Measurements from ENCODE around the gene CCDC170. TPM values are rescaled to one million over a fixed set of nuclear protein-coding genes. Genes with fewer than 3 reads are reported as not detected.

CCDC170 gene
- polyA plus RNA-seq, 1 donor from 2014 or later: 0.15 TPM

DNA sequence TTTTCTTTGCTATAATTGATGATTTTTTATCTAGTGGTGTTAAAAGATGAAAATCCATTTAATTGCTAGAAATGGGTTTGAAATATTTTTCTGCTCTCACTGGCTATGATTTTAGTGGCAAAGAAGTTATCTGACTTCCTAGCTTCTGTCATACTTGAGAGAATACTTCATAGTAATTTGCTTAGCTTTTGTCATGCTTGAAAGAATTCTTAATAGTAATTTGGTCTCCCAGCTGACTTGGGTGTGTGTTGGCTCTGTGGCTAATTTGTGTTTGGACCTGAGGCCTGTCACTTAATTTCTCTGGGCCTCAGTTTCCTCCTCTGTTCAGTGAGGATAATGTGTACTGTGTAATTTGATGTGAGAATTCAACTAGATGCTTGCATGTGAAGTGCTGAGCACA, 29.1 kb upstream of the CCDC170 start:
- Histone ChIP-seq H3K27ac (ENCODE audit: low read length) (no peak overlapping the region), H3K79me2 (replicated peaks; ENCODE audit: insufficient read depth, low read length) (no peaks in the 10 kb centered on the region), H3K36me3 (ENCODE audit: insufficient read depth, low read length) (no peaks in the 10 kb centered on the region), H3K4me3 (ENCODE audit: low read length) (no peak overlapping the region), H3K9ac (ENCODE audit: low read length) (no peak overlapping the region), H3K4me2 (ENCODE audit: low read length) (no peak overlapping the region), H3K27me3 (ENCODE audit: insufficient read depth, low read depth, low read length) (no peaks in the 10 kb centered on the region), H4K20me1 (ENCODE audit: insufficient read depth) (no peaks in the 10 kb centered on the region), H3F3A (ENCODE audit: insufficient read depth, low read length, poor library complexity, severe bottlenecking) (peaks cover 4% of the 10 kb centered on the region), H3K9me3 (ENCODE audit: low read length) (no peaks in the 10 kb centered on the region), H2AFZ (ENCODE audit: low read depth, low read length) (no peak overlapping the region), H3K9me2 (ENCODE audit: insufficient read depth, low read length) (no peaks in the 10 kb centered on the region)
- TF ChIP-seq EP300 (conservative IDR thresholded peaks at IDR 0.05; ENCODE audit: poor library complexity, severe bottlenecking) (no peak), POLR2AphosphoS5 (IDR thresholded peaks at IDR 0.05) (no peak)
- TF ChIP-seq, protein P1, sequence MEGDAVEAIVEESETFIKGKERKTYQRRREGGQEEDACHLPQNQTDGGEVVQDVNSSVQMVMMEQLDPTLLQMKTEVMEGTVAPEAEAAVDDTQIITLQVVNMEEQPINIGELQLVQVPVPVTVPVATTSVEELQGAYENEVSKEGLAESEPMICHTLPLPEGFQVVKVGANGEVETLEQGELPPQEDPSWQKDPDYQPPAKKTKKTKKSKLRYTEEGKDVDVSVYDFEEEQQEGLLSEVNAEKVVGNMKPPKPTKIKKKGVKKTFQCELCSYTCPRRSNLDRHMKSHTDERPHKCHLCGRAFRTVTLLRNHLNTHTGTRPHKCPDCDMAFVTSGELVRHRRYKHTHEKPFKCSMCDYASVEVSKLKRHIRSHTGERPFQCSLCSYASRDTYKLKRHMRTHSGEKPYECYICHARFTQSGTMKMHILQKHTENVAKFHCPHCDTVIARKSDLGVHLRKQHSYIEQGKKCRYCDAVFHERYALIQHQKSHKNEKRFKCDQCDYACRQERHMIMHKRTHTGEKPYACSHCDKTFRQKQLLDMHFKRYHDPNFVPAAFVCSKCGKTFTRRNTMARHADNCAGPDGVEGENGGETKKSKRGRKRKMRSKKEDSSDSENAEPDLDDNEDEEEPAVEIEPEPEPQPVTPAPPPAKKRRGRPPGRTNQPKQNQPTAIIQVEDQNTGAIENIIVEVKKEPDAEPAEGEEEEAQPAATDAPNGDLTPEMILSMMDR (IDR thresholded peaks at IDR 0.05; ENCODE audit: poor library complexity, severe bottlenecking): no peak

DNA sequence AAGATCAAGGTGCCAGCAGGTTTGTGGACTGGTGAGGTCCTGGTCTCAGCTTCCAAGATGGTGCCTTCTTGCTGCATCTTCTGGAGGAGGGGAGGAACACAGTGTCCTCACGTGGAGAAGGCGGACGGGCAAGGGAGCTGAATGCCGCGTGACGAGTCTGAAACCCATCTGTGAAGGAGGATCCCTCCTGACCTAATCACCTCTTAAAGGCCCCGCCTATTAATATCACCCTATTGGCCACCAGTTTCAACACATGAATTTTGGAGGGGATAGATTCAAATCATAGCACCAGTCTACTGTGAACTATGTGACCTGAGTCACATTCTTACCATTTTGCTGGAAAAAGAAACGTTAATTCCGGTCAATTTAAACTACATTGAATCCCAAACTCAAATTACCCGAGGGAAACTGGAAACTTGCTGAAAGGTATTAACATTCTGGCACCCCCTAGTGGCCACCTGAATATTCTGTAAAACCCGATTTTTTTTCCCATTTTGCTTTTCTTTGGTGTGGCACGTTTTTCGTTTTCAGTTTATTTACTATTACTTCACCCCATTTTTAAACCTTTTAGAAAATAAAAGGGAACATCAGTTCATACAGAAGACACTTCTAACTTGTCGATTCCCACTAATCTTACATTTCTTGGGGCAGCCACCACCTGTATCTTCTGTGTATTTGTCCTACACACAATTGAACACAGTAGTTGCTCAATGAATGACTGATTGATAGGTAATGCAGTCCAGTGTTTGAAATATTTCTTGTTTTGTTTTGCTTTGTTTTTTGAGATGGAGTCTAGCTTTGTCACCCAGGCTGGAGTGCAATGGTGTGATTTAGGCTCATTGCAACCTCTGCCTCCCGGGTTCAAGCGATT, 17.9 kb upstream of the CCDC170 start:
- no peak overlapping the region for H3K27ac ChIP-seq (ENCODE audit: low read length)
- H3K4me2 ChIP-seq (ENCODE audit: low read length): no peak overlapping the region
- no peaks in the 10 kb centered on the region for H3K9me2 ChIP-seq (ENCODE audit: insufficient read depth, low read length)
- H2AFZ ChIP-seq (ENCODE audit: low read depth, low read length): no peak overlapping the region
- no peaks in the 10 kb centered on the region for H3F3A ChIP-seq (ENCODE audit: insufficient read depth, low read length, poor library complexity, severe bottlenecking)
- no peaks in the 10 kb centered on the region for H3K36me3 ChIP-seq (ENCODE audit: insufficient read depth, low read length)
- no peaks in the 10 kb centered on the region for H4K20me1 ChIP-seq (ENCODE audit: insufficient read depth)
- H3K4me3 ChIP-seq (ENCODE audit: low read length): no peak overlapping the region
- no peak overlapping the region for H3K9ac ChIP-seq (ENCODE audit: low read length)
- no peaks in the 10 kb centered on the region for H3K79me2 ChIP-seq (replicated peaks; ENCODE audit: insufficient read depth, low read length)
- TF ChIP-seq, protein P2, sequence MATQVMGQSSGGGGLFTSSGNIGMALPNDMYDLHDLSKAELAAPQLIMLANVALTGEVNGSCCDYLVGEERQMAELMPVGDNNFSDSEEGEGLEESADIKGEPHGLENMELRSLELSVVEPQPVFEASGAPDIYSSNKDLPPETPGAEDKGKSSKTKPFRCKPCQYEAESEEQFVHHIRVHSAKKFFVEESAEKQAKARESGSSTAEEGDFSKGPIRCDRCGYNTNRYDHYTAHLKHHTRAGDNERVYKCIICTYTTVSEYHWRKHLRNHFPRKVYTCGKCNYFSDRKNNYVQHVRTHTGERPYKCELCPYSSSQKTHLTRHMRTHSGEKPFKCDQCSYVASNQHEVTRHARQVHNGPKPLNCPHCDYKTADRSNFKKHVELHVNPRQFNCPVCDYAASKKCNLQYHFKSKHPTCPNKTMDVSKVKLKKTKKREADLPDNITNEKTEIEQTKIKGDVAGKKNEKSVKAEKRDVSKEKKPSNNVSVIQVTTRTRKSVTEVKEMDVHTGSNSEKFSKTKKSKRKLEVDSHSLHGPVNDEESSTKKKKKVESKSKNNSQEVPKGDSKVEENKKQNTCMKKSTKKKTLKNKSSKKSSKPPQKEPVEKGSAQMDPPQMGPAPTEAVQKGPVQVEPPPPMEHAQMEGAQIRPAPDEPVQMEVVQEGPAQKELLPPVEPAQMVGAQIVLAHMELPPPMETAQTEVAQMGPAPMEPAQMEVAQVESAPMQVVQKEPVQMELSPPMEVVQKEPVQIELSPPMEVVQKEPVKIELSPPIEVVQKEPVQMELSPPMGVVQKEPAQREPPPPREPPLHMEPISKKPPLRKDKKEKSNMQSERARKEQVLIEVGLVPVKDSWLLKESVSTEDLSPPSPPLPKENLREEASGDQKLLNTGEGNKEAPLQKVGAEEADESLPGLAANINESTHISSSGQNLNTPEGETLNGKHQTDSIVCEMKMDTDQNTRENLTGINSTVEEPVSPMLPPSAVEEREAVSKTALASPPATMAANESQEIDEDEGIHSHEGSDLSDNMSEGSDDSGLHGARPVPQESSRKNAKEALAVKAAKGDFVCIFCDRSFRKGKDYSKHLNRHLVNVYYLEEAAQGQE (IDR thresholded peaks at IDR 0.05; ENCODE audit: borderline replicate concordance): no peak
- TF ChIP-seq MXI1 (conservative IDR thresholded peaks at IDR 0.05; ENCODE audit: poor library complexity, severe bottlenecking) (no peak), RAD21 (conservative IDR thresholded peaks at IDR 0.05) (peak; percentile 38), SMC3 (conservative IDR thresholded peaks at IDR 0.05; ENCODE audit: poor library complexity) (peak; percentile 37)
- TF ChIP-seq, protein P1 (IDR thresholded peaks at IDR 0.05; ENCODE audit: poor library complexity, severe bottlenecking): peak; percentile 59
- no peaks in the 10 kb centered on the region for H3K9me3 ChIP-seq (ENCODE audit: low read length)
- H3K27me3 ChIP-seq (ENCODE audit: insufficient read depth, low read depth, low read length): no peaks in the 10 kb centered on the region
